ENCODE data around the gene CEMIP. TPM values are rescaled to one million over a fixed set of nuclear protein-coding genes. Genes with fewer than 3 reads are reported as not detected.

Gene CEMIP
- total and polyA plus RNA-seq, 2 experiments from 2014 or later: 2.3 to 4.4 TPM

GRCh38 chr15:80846031-80846815 is 67.1 kb downstream of the CEMIP start:
- TF ChIP-seq CTCF (IDR thresholded peaks at IDR 0.05; ENCODE audit: poor library complexity): no peak
- TF ChIP-seq EZH2 (IDR thresholded peaks at IDR 0.05; ENCODE audit: borderline replicate concordance): no peak
- TF ChIP-seq EZH2phosphoT487 (IDR thresholded peaks at IDR 0.05; ENCODE audit: low read depth, severe bottlenecking, unreplicated experiment): no peak
- Histone ChIP-seq H3K36me3 (replicated peaks; ENCODE audit: insufficient read depth, low read depth) (no peaks in the 10 kb centered on the region), H3K27ac (no peak overlapping the region), H3K9me2 (replicated peaks; ENCODE audit: insufficient read depth) (no peaks in the 10 kb centered on the region), H3K27me3 (no peaks in the 10 kb centered on the region), H3K4me2 (no peak overlapping the region), H4K20me1 (ENCODE audit: insufficient read depth, poor library complexity, severe bottlenecking) (no peaks in the 10 kb centered on the region), H3K79me2 (no peaks in the 10 kb centered on the region), H3K4me1 (ENCODE audit: insufficient read depth) (no peaks in the 10 kb centered on the region), H3K4me3 (no peak overlapping the region), H2AFZ (no peak overlapping the region), H3K9me3 (ENCODE audit: low read depth) (no peaks in the 10 kb centered on the region)
- DNase-seq (ENCODE audit: low spot score): no peak
- WGBS (ENCODE audit: low lambda C conversion rate, missing lambda C conversion rate): 62% methylated on average over 11 of the region's 11 CpGs

- Histone ChIP-seq H2AFZ (no peak overlapping the region), H3K4me1 (ENCODE audit: insufficient read depth) (no peaks in the 10 kb centered on the region), H3K27me3 (no peaks in the 10 kb centered on the region), H3K4me2 (no peak overlapping the region), H3K4me3 (no peak overlapping the region), H3K27ac (no peak overlapping the region), H3K36me3 (replicated peaks; ENCODE audit: insufficient read depth, low read depth) (no peaks in the 10 kb centered on the region), H4K20me1 (ENCODE audit: insufficient read depth, poor library complexity, severe bottlenecking) (no peaks in the 10 kb centered on the region), H3K9me2 (replicated peaks; ENCODE audit: insufficient read depth) (no peaks in the 10 kb centered on the region), H3K79me2 (no peaks in the 10 kb centered on the region), H3K9me3 (ENCODE audit: low read depth) (no peaks in the 10 kb centered on the region)
- TF ChIP-seq CTCF (IDR thresholded peaks at IDR 0.05; ENCODE audit: poor library complexity): no peak
- TF ChIP-seq EZH2phosphoT487 (IDR thresholded peaks at IDR 0.05; ENCODE audit: low read depth, severe bottlenecking, unreplicated experiment): no peak
- no peak for TF ChIP-seq EZH2 (IDR thresholded peaks at IDR 0.05; ENCODE audit: borderline replicate concordance)
- WGBS (ENCODE audit: low lambda C conversion rate, missing lambda C conversion rate): 94% methylated on average over 8 of the region's 8 CpGs
- DNase-seq (ENCODE audit: low spot score): no peak
These were observed 70.1 kb downstream of the CEMIP start for GRCh38 chr15:80849308-80849707.

- Histone ChIP-seq H3K9me2 (replicated peaks; ENCODE audit: insufficient read depth) (no peaks in the 10 kb centered on the region), H3K9me3 (ENCODE audit: low read depth) (no peaks in the 10 kb centered on the region), H3K4me2 (no peak overlapping the region), H3K79me2 (no peaks in the 10 kb centered on the region), H3K27ac (no peak overlapping the region), H3K27me3 (no peaks in the 10 kb centered on the region), H3K4me3 (no peak overlapping the region), H2AFZ (no peak overlapping the region), H3K4me1 (ENCODE audit: insufficient read depth) (no peaks in the 10 kb centered on the region), H3K36me3 (replicated peaks; ENCODE audit: insufficient read depth, low read depth) (no peaks in the 10 kb centered on the region), H4K20me1 (ENCODE audit: insufficient read depth, poor library complexity, severe bottlenecking) (no peaks in the 10 kb centered on the region)
- 86% methylated on average over 6 of the region's 6 CpGs for WGBS (ENCODE audit: low lambda C conversion rate, missing lambda C conversion rate)
- TF ChIP-seq EZH2phosphoT487 (IDR thresholded peaks at IDR 0.05; ENCODE audit: low read depth, severe bottlenecking, unreplicated experiment) (no peak), EZH2 (IDR thresholded peaks at IDR 0.05; ENCODE audit: borderline replicate concordance) (no peak), CTCF (IDR thresholded peaks at IDR 0.05; ENCODE audit: poor library complexity) (no peak)
- DNase-seq (ENCODE audit: low spot score): no peak
These were observed 71.8 kb downstream of the CEMIP start for GRCh38 chr15:80850941-80851451.
